IMR-90 (cell line): Measurements from ENCODE around the gene PLA2G4E. TPM values are rescaled to one million over a fixed set of nuclear protein-coding genes. Genes with fewer than 3 reads are reported as not detected.

Experiments used
- ATAC-seq: fragments of 200-7000 bp; cut with Tn5 transposase; 2 replicates; pipeline ENCODE4 v1.9.1; 2020; ENCODE audit warnings: low read depth, mild to moderate bottlenecking, moderate library complexity
- BruUV-seq: library from RNA; stranded (reverse); fragments of 400-500 nt; replicated peaks from 2 replicates; lab custom pipeline; 2021; lab: Mats Ljungman, UMichigan
- CTCF ChIA-PET: fragments of 300-600 bp; formaldehyde crosslinking; extraction: SDS; loops from one replicate; lab custom pipeline; 2021; ENCODE audit warnings: antibody characterized with exemption; lab: Yijun Ruan, JAX
- POLR2A ChIA-PET: fragments of 300-600 bp; sonication (Branson Sonifier 250); formaldehyde crosslinking; loops from one replicate; lab custom pipeline; 2022; ENCODE audit warnings: antibody characterized with exemption; ENCODE audit not compliant: unreplicated experiment; lab: Charles Lee
- DNase-seq: peaks from one replicate; pipeline ENCODE4 v3.0.0; 2013
- H2AFZ ChIP-seq: replicated peaks from 2 replicates; pipeline ENCODE3; 2013; ENCODE audit warnings: low read length, mild to moderate bottlenecking; ENCODE audit not compliant: poor library complexity
- H2AK5ac ChIP-seq: 2 replicates; pipeline ENCODE4 v1.6.1; 2013; ENCODE audit warnings: low read depth, low read length, inconsistent platforms
- H2AK9ac ChIP-seq: replicated peaks from 2 replicates; pipeline ENCODE3; 2013; ENCODE audit warnings: mild to moderate bottlenecking, low read depth, low read length, moderate library complexity; ENCODE audit not compliant: poor library complexity
- H2BK120ac ChIP-seq: 2 replicates; pipeline ENCODE4 v1.6.1; 2013; ENCODE audit warnings: low read depth, low read length, inconsistent platforms
- H2BK15ac ChIP-seq: 3 replicates; pipeline ENCODE4 v1.6.1; 2013; ENCODE audit warnings: low read depth, low read length, inconsistent platforms
- H2BK20ac ChIP-seq: 2 replicates; pipeline ENCODE4 v1.6.1; 2013; ENCODE audit warnings: low read depth, mild to moderate bottlenecking, inconsistent platforms, low read length, moderate library complexity
- H2BK5ac ChIP-seq: 2 replicates; pipeline ENCODE4 v1.6.1; 2013; ENCODE audit warnings: mild to moderate bottlenecking, low read depth, low read length, inconsistent platforms; ENCODE audit not compliant: poor library complexity, severe bottlenecking
- H3K14ac ChIP-seq: replicated peaks from 2 replicates; pipeline ENCODE4 v1.6.1; 2013; ENCODE audit warnings: low read depth, low read length, inconsistent platforms
- H3K18ac ChIP-seq: 2 replicates; pipeline ENCODE4 v1.6.1; 2013; ENCODE audit warnings: low read depth, low read length, control low read depth
- H3K23ac ChIP-seq: 2 replicates; pipeline ENCODE4 v1.6.1; 2013; ENCODE audit warnings: low read depth, low read length, inconsistent platforms
- H3K27ac ChIP-seq: 2 replicates; pipeline ENCODE4 v1.5.1; 2013; ENCODE audit warnings: mild to moderate bottlenecking, control low read depth, low read length; ENCODE audit not compliant: insufficient read depth
- H3K27me3 ChIP-seq: 2 replicates; pipeline ENCODE4 v1.6.1; 2013; ENCODE audit warnings: low read length; ENCODE audit not compliant: control insufficient read depth, insufficient read depth
- H3K36me3 ChIP-seq: 2 replicates; pipeline ENCODE4 v1.6.1; 2013; ENCODE audit warnings: low read length, mixed read lengths; ENCODE audit not compliant: control insufficient read depth, insufficient read depth
- H3K4ac ChIP-seq: 2 replicates; pipeline ENCODE4 v1.6.1; 2013; ENCODE audit warnings: low read depth, low read length, inconsistent platforms
- H3K4me1 ChIP-seq: 2 replicates; pipeline ENCODE4 v1.6.1; 2013; ENCODE audit warnings: low read length, mixed read lengths; ENCODE audit not compliant: control insufficient read depth, insufficient read depth
- H3K4me2 ChIP-seq: 2 replicates; pipeline ENCODE4 v1.6.1; 2013; ENCODE audit warnings: low read depth, mild to moderate bottlenecking, control low read depth, low read length, moderate library complexity
- H3K4me3 ChIP-seq: 2 replicates; pipeline ENCODE4 v1.5.1; 2013; ENCODE audit warnings: low read depth, mild to moderate bottlenecking, control low read depth, low read length, moderate library complexity; ENCODE audit not compliant: insufficient read depth
- H3K56ac ChIP-seq: 2 replicates; pipeline ENCODE4 v1.6.1; 2013; ENCODE audit warnings: low read length, inconsistent platforms; ENCODE audit not compliant: insufficient read depth; ENCODE audit errors: extremely low read depth
- H3K79me1 ChIP-seq, 2 experiments: 2 replicates each; pipeline ENCODE4 v1.6.1; 2013; ENCODE audit warnings: low read length in 2 of 2, inconsistent platforms in 1 of 2, low read depth in 1 of 2
- H3K9ac ChIP-seq: 2 replicates; pipeline ENCODE4 v1.6.1; 2013; ENCODE audit warnings: low read depth, low read length, control low read depth
- H3K9me1 ChIP-seq: 2 replicates; pipeline ENCODE4 v1.6.1; 2013; ENCODE audit warnings: low read length, inconsistent platforms; ENCODE audit not compliant: insufficient read depth
- H3K9me3 ChIP-seq: 2 replicates; pipeline ENCODE4 v1.6.1; 2013; ENCODE audit warnings: low read length; ENCODE audit not compliant: control insufficient read depth, insufficient read depth
- H4K20me1 ChIP-seq: 2 replicates; pipeline ENCODE4 v1.6.1; 2013; ENCODE audit warnings: low read length, inconsistent platforms; ENCODE audit not compliant: insufficient read depth
- H4K5ac ChIP-seq: 2 replicates; pipeline ENCODE4 v1.6.1; 2013; ENCODE audit warnings: mild to moderate bottlenecking, low read depth, low read length, control low read depth
- H4K8ac ChIP-seq, 2 experiments: 2 replicates each; pipeline ENCODE4 v1.6.1; 2013; ENCODE audit warnings: low read depth in 2 of 2, low read length in 2 of 2, control low read depth in 1 of 2, inconsistent platforms in 1 of 2
- H4K91ac ChIP-seq: 2 replicates; pipeline ENCODE4 v1.6.1; 2013; ENCODE audit warnings: low read depth, low read length, inconsistent platforms; ENCODE audit not compliant: insufficient read depth
- BHLHE40 ChIP-seq: fragments of 150-350 bp; IDR thresholded peaks from 2 replicates; pipeline ENCODE4 v1.6.1; 2016; ENCODE audit warnings: mild to moderate bottlenecking, low read depth, low read length
- RAD21 ChIP-seq: IDR thresholded peaks from 2 replicates; pipeline ENCODE4 v1.6.1; 2012; ENCODE audit warnings: low read length, improper control_type of control experiment
- RFX5 ChIP-seq: IDR thresholded peaks from 2 replicates; pipeline ENCODE4 v1.8.0; 2012; ENCODE audit warnings: low read depth, mild to moderate bottlenecking, low read length, moderate library complexity
- SMC3 ChIP-seq: fragments of 150-350 bp; IDR thresholded peaks from 2 replicates; pipeline ENCODE4 v1.6.1; 2016; ENCODE audit warnings: low read depth, mild to moderate bottlenecking, antibody characterized with exemption, low read length, moderate library complexity
- USF2 ChIP-seq: fragments of 150-350 bp; IDR thresholded peaks from 2 replicates; pipeline ENCODE4 v1.6.1; 2017; ENCODE audit warnings: mild to moderate bottlenecking, antibody characterized with exemption, low read length, low read depth
- WGBS, 2 experiments: methylation state at CpG; one replicate each; pipeline versions ENCODE4 v1.1.5 to v1.1.7; 2013; ENCODE audit warnings: missing lambda C conversion rate in 2 of 2; ENCODE audit not compliant: insufficient read length in 1 of 2; ENCODE audit errors: extremely low coverage in 2 of 2; 5-methylcytosine and 5-hydroxymethylcytosine counted together
- dilution Hi-C: fragments of 300-500 bp; cut with HindIII; formaldehyde crosslinking; loops from one replicate; pipeline ENCODE4 v1.14.3; 2018; ENCODE audit warnings: low sequenced_read_pairs; ENCODE audit not compliant: unreplicated experiment
- in situ Hi-C: fragments of 300-500 bp; cut with MboI; formaldehyde crosslinking; loops from 3 replicates; pipeline ENCODE4 v1.14.3; 2019; ENCODE audit warnings: low sequenced_read_pairs, inconsistent platforms, mixed read lengths
- intact Hi-C: fragments of 100-400 bp; cut with micrococcal nuclease; formaldehyde crosslinking; loops from 2 replicates; pipeline ENCODE4 v1.10.0; 2022
- polyA plus RNA-seq, 3 experiments: library from polyadenylated mRNA; depleted of rRNA; stranded (reverse); fragments of >200 nt; gene quantifications; 2 replicates each; pipeline ENCODE4 v1.2.3, GENCODE V29; 2012; ENCODE audit warnings: low replicate concordance in 1 of 3
- total RNA-seq: library from RNA; depleted of rRNA; stranded (reverse); fragments of >200 nt; gene quantifications from 2 replicates; pipeline ENCODE4 v1.2.3, GENCODE V29; 2012
- TF ChIP-seq, protein P1 (sequence below): conservative IDR thresholded peaks from 2 replicates; pipeline ENCODE4 v1.5.1; 2012; ENCODE audit warnings: mild to moderate bottlenecking, low read depth, low read length, improper control_type of control experiment

Gene PLA2G4E
- total and polyA plus RNA-seq, 2 of the 4 experiments (the other 2 are of a cell fraction), result not detected

DNA sequence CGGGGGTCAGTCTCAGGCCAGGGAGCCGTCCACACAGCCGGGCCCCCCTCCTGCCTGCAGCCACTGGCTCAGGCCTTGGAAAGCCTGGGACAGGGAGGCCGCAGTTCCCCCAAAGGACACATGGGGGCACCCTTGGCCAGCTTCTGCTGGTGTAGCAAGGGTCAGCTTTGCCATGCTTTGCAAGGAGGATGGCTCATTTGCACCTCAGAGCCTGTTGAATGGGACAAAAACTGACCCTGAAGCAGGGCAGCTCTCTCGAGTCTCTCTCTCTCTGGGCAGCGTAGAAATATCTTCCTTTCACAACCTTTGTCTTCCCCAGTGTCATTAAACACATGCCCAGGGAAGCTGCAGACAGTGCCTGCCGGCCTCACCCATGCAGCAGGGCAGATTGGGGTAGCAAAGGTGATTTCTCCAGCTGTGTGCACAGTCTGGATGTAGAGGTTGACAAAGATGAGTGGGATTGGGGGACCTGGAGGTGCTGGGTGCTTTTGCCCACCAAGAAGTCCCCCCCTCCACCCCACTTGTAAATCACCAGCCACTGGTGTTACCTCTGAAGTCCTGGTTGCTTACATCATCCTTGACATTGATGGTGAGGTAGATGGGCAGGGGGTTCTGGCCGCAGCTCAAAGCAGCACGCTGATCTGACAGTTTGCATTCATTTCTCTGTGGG, 31.1 kb downstream of the PLA2G4E start:
- no peak overlapping the region for H2BK120ac ChIP-seq
- no peak overlapping the region for H3K4ac ChIP-seq
- peaks cover 33% of the 10 kb centered on the region; the same call in 1 of the 2 replicates for H3K27me3 ChIP-seq
- no peak overlapping the region for H3K27ac ChIP-seq
- no peak overlapping the region for H4K8ac ChIP-seq
- intact Hi-C loops, result loop anchor here (1.0 kb wide), 3 partner anchors 70 to 148 kb away; no protein-coding TSS in a partner anchor
- TF ChIP-seq, protein P1, sequence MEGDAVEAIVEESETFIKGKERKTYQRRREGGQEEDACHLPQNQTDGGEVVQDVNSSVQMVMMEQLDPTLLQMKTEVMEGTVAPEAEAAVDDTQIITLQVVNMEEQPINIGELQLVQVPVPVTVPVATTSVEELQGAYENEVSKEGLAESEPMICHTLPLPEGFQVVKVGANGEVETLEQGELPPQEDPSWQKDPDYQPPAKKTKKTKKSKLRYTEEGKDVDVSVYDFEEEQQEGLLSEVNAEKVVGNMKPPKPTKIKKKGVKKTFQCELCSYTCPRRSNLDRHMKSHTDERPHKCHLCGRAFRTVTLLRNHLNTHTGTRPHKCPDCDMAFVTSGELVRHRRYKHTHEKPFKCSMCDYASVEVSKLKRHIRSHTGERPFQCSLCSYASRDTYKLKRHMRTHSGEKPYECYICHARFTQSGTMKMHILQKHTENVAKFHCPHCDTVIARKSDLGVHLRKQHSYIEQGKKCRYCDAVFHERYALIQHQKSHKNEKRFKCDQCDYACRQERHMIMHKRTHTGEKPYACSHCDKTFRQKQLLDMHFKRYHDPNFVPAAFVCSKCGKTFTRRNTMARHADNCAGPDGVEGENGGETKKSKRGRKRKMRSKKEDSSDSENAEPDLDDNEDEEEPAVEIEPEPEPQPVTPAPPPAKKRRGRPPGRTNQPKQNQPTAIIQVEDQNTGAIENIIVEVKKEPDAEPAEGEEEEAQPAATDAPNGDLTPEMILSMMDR, result peak; percentile 96
- TF ChIP-seq USF2 (no peak), RFX5 (no peak), SMC3 (peak; percentile 89), BHLHE40 (no peak), RAD21 (peak; percentile 97)
- H2BK15ac ChIP-seq, result no peak overlapping the region
- H3K18ac ChIP-seq, result no peak overlapping the region
- ChIA-PET POLR2A (no interaction called here), CTCF (interaction anchor here (0.7 to 1.2 kb wide), 5 partner anchors 9 to 73 kb away, joined by 3 to 4 read pairs (median 3); no protein-coding TSS in a partner anchor)
- H3K23ac ChIP-seq, result no peak overlapping the region
- no peaks in the 10 kb centered on the region for H3K36me3 ChIP-seq
- peak overlapping the region; percentile 67 for H2AFZ ChIP-seq
- no peak overlapping the region for H3K14ac ChIP-seq
- no peak overlapping the region for H3K4me3 ChIP-seq
- peak; percentile 59 for DNase-seq
- in situ Hi-C loops, result no loop called here
- no peaks in the 10 kb centered on the region for H3K79me1 ChIP-seq
- H4K5ac ChIP-seq, result no peak overlapping the region
- no peaks in the 10 kb centered on the region for H3K9me1 ChIP-seq
- no peak overlapping the region for H3K9ac ChIP-seq
- H4K91ac ChIP-seq, result no peak overlapping the region
- H3K4me2 ChIP-seq, result no peak overlapping the region
- no TSS peak for BruUV-seq
- dilution Hi-C loops, result no loop called here
- H3K4me1 ChIP-seq, result no peaks in the 10 kb centered on the region
- H2BK20ac ChIP-seq, result no peak overlapping the region
- no peaks in the 10 kb centered on the region for H4K20me1 ChIP-seq
- no peak overlapping the region for H3K56ac ChIP-seq
- no peak overlapping the region for H2BK5ac ChIP-seq
- ATAC-seq, result peak; percentile 100
- no peak overlapping the region for H2AK5ac ChIP-seq
- 0% methylated on average over 4 of the region's 9 CpGs; no CpG with 5 or more reads in 1 of the 2 experiments for WGBS, 2 experiments
- peak overlapping the region; percentile 53 for H2AK9ac ChIP-seq
- no peaks in the 10 kb centered on the region for H3K9me3 ChIP-seq
